CD4-positive, alpha-beta T cell treated with Interleukin-6 for 4 hours (primary cell): ENCODE results near the gene SLC25A45.

Experiments used
- DNase-seq: peaks from one replicate; pipeline ENCODE4 v3.0.0-alpha.2; 2020; ENCODE audit warnings: mixed read lengths

The SLC25A45 gene

DNA sequence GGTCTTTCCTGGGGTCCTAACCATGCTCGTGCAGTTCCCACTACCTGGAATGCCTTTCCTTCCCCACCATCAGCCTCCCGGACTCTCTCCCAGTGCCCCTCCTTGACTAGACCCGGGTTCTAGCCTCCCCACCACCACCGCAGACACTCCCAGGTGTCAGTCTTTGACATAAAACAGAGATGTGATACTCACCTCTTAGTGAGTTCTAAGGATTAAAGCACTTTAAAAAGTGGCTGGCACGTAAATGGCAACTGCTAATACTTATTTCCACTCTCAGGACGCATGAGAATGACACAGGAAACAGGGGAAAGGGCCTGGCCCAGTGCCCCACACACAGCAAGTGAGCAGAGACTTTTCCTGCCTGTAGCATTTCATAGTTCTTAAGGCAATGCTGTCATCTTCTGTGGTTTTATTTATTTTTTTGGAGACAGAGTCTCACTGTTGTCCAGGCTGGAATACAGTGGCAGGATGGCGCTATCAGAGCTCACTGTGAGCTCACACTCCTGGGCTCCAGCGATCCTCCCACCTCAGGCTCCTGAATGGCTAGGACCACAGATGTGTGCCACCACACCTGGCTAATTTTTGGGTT is 1.9 kb upstream of the SLC25A45 start:
- DNase-seq = peak; percentile 53

DNA sequence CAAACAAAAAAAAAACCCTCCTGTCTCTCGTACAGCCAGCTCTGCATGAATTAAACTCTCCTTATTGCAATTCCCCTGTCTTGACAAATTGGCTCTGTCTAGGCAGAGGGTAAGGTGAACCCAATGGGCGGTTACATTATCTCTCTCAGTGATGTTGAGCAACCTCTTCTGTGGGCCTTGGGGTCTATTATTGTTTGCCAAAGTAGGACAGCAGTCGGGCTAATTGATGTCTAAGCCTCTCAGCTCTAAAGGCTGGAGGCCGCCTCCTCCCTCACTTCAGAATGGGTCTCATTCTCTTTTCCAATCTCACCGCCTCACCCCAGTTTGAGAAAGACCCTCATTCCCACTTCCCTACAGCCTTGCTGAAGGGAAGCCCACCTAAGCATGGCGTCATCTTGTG is 1.3 kb upstream of the SLC25A45 start:
- no peak for DNase-seq

DNA sequence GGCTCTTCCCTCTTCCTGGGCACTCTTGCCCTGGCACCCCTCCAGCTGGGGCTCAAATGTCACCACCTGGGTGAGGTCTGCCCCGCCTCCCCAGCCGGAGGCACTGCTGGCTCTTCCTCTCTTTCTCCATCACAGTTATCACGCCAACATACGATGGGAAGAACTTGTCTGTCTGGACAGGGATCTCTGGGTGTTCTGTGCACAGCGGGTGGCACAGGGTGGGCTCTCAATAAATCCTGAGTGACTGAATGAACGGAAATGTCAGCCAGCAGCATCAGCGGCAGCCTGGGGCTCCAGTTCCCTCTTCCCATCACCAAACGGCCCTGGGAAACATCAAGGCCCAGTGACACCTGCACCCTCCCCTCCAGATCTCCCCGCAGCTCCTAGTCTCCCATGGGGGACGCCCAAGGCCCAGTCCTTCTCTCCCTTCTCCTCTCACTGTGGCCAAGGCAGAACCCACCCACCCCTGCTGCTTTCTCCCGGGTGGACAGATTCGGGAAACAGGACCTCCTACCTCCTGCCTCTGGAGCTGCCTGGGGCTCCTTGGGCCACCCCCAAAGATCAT is 440 bp upstream of the SLC25A45 start:
- no peak for DNase-seq

DNA sequence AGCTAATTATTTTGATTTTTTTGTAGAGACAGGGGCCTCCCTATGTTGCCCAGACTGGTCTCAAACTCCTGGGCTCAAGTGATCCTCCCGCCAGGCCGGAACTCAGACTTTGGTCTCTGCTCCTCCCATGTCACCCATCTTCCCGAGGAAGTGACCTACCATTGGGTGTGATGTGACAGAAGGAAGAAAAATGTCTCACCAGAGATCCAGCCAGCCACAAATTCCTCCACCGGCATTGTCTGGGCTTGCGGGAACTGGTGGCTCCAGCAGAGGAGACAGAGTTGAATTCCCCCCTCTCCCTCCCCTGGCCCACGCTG is 772 bp downstream of the SLC25A45 start:
- DNase-seq = no peak

DNA sequence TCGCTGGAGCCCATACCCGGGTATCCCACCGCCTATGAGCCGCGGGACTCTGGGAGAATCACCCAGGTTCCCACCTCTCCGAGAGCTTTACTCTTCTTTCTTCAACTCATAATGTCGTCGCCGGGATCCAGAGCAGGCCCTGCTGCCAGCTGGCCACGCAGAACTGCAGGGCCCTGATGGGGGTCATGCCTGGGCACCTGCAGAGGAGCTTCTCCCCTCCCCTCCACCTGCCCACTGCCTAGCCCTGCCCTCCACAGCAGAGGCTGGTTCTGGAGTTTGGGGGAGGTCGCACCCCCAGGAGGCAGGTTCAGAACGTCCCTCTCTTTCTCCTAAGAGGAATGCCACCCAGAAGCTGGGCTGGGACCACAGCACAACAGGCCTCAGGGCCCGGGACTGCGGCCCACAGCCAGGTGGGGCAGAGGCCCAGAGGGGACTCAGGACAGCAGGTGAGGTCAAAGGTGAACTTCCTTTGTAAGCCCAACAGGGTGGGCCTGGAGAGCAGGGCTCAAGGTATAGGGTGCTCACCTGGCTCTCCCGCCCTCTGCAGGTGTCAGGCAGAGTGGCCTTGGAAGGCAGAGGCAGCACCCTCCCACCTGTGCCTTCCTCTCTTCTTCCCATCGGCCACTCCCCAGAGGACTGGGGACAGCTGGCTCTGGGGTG is 1.9 kb downstream of the SLC25A45 start:
- DNase-seq = no peak

DNA sequence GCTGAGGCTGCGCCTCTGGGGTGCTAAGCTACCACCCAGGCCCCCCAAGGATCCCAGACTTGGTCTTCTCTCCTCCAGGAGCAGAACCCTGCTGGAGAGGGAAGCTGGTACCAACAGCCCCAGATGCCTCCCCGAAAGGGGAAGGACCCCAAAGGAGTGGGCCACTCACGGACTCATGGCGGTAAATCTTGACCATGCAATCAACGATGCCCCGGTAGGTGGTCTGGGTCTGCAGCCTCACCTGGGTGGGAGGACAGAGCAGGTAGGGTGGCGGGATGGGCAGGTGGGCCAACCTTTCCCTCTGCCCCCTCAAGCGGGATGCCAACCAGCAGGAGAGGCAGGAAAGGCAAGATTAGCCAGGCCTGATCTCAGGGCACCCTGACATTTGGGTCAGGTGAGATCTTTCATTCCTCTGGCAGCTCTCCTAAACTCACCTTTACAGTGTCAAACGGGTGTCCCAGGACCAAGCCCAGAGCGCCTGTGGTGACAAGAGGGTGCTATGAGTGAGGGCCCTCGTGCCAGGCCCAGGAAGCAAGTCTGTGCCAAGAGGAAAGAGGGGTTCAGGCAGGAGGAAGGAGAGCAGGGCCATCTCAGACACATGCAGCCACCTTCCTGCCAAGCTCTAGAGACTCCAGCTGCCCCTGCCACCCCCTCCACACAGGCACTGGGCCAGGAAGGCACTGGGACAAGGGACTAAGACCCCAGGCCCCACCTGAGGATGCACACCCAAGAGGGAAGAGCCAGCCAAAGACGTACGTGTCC is 2.6 kb downstream of the SLC25A45 start:
- DNase-seq = no peak

DNA sequence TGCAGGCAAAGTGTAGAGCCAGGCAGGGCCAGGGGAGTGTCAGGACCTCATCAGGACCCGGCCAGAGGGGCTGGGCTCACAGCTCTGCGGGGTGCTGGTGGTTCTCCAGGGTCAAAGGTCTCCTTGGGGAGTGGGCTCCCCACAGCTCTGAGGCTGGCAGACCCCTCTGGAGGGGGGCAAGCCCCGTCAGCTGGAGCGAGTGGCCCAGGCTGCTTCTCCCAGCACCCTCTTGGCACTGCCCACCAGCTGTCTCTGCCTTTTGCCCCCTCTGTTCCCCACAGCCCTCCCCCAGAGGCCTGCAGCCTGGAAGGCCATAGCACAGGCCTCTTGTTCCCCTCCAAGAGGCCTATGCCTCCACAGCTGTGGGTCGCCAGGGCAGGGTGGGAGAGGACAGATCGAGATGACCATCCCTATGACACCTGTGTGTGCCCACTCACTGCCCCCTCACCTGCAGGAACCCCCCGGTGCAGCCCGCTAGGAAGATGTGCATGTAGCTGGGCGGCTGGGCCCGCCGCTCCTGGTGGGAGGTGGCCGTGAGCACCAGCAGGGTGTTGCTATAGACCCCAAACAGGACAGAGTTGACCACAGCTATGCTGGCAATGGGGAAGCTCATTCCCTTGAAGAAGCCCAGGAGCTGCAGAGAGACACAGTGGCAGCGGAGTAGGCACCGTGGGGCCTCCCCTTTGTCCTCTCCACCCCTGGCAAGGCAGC is 3.4 kb downstream of the SLC25A45 start:
- DNase-seq = no peak

DNA sequence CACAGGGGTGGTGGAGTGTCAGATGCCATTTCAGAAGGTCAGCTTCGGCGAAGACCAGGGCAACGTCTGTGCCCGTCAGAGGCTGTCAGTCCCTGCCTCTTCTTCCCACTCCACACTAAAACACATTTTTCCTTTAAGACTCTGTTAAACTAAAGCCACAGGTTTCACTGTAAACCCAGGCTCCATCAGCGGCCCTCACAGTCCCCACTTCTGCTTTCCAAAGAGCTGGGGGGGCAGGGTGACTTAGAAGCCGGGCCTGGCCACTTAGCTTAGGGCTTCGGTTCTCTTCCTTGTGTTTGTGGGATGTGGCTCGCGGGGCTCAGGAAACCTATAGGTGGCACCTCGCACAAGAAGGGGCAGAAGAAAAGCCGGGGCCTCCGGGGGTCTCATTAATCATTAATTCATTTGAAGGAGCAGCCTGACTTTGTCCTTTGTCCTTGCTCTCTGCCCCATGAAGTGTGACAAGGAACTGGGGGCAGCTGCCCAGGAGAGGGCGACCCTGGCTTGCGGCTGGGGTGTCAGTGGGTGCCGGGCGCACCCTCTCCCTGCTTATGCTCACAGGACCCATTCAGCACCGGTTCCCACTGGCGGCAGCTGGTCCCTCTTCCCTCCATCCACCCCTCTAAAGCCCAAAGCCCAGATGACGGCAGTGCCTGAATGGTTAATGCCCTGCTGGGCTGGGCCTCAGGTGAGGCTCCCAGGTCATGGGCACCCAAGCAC is 4.1 kb downstream of the SLC25A45 start:
- peak; percentile 38 for DNase-seq

DNA sequence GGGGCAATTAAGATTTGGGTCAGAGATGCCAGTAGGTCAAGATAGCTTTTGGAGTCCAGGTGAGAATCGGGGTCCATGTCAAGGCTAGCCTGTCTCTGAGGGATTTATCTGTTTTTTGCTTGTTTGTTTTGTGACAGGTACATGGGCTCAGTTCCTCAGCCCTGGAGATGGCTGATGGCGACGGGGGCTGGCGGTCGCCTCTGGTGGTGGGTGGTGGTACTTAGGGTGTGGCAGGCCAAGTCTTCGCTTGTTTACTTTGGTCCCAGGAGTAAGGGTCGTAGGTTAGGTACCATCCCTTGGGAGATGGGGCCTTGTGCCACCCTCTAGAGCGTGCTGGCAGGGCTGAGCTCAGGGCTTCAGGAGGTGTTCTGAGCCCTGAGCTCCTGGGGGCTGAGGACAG is 4.7 kb downstream of the SLC25A45 start:
- DNase-seq = no peak

DNA sequence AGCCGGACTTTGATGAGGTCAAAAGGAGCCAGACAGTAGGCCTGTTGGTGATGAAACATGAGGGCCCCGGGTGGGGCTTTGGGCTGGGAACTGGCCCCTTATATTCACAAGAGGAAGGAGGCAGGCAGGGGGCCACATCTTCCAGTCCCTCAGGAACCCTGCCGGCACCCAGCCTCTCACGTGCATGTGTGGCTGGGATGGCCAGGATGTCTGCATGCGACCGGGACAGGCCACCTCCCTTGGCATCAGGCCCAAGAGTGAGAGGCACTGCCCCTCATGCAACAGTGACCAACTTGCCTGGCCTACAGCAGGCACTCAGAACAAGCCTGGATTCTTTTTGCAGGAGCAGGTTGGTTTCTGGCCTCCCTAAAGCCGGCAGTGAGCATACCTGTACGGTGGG is 5.4 kb downstream of the SLC25A45 start:
- DNase-seq = no peak

DNA sequence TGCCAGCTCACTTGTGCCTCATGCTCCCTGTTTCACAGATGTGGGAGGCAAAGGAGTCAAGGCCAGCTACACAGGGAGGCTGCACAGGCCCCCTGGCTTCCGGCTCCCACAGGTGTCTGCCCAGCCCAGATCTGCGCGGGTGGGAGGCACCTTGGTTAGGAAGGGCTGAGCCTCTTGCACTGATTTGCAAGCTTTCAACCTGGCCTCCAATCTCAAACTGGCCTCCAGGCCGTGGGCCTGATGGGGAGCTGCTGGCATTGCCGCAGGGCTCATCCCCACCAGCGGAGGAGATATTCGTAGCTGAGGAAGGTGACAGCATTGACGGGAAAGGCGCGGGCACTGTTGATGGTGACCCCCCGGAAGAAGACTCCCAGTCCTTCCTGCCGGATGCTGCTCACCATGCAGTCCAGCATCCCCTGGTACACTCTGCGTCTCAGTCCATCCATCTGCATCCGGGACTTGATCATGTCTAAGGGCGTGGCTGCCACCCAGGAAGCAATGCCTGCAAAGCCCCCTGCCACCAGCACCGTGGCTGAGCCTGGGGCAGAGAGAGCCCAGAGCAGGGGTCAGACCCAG is 6.2 kb downstream of the SLC25A45 start:
- no peak for DNase-seq

DNA sequence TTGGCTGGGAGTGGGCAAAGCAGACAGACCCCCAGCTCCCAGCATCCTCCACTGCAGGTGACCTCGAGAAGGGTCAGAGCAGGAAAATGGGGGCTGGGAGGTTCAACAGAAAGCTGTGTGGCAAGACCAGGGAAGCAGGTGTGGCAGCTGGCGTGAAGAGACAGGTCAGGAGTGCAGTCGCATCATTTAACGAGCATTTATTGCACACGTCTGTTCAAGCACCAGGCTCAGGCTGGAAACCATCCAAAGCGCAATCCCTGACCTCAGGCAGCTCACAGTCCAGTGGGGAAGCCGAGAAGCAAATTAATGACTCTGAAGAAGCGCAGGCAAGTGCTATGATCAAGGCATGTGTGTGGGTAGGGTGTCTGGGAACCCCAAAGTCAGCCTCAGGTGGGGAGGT is 7.4 kb downstream of the SLC25A45 start:
- no peak for DNase-seq

DNA sequence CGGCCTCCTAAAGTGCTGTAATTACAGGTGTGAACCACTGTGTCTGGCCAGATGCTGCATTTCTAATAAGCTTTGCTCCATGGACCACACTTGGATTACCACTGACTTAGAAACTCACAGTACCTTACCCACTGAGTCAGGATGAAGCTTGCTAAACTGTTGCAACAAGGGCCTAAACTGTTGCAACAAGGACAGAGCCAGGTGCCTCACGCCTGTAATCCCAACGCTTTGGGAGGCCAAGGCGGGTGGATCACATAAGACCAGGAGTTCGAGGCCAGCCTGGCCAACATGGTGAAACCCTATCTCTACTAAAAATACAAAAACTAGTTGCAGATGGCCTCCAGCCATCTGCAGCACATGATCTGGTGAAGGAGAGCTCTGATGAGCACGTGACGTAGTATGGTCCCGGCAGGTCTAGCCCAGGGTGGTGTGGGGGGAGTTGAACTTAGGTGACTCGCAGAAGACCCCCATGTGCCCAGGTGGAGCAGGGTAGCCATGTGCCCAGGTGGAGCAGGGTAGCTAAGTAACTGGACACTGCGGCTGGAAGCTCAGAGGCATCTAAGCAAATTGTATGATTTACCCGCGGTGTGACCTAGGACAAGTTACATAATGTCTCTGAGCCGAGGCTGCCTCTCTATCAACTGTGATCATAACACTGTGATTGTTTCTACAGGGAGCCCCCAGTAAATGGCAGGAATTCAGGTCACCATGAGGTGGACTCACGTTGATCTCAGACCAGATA is 8.4 kb downstream of the SLC25A45 start:
- DNase-seq = no peak

DNA sequence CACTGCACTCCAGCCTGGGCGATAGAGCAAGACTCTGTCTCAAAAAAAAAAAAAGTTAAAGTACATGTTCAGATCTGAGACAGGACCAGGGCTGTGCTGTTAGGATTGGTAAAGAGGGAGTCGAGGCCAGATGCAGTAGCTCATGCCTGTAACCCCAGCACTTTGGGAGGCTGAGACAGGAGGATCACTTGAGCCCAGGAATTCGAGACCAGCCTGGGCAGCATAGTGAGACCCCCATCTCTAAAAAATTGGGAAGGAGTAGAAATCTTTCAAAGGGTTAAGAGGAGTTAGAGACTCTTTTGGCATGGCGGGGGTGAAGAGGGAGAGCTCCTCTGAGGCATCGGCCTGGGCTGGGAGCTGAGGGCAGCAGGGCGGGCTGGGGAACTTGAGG is 11.8 kb downstream of the SLC25A45 start:
- no peak for DNase-seq

DNA sequence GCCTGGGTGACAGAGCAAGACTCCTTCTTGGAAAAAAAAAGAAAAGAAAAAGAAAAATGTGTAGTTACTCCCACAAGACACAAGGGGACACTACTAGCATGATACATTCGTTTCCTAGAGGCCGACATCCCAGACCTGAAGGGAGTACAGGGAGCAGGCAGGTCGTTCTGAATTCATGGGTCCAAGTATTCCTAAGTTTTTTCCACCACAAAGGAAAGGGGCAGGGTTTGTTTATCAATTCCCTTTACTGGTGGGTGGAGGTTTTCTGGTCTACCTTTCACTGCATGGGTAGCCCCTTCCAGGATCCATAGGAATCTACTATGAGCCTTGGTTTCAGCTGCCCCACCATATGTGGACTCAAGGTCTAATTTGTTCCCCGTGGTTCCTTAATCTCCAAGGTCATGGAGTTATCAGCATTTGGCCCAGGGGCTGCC is 16.1 kb downstream of the SLC25A45 start:
- peak; percentile 47 for DNase-seq

DNA sequence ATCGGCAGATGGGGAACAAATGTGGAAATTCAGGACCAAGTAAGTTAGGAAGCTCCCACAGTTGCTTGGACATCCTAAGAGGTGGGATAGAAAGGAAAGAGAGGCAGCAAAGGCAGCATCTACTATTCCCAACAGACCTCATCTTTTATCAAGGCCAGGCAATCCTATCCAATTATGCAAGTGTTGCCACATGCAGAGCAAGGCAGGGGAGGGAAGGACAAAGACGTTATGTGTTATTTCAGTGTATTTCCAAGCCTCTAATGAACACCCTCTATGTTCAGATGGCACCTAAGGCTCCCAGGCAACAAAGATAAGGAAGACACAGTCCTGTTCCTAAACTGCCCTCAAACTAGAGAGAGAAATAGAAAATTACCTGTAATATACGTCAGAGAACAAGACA is 18.7 kb downstream of the SLC25A45 start:
- no peak for DNase-seq

DNA sequence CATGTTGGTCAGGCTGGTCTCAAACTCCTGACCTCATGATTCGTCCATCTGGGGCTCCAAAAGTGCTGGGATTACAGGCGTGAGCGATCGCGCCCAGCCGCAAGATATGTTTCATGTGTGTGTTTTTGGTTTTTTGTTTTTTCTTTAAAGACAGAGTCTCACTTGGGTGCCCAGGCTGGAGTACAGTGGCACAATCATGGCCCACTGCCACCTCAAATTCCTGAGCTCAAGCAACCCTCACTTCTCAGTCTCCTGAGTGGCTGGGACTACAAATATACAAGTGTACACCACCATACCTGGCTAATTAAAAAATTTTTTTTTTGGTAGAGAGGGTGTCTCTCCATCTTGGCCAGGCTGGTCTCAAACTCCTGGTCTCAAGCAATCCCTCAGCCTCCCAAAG is 19.5 kb downstream of the SLC25A45 start:
- DNase-seq = no peak

DNA sequence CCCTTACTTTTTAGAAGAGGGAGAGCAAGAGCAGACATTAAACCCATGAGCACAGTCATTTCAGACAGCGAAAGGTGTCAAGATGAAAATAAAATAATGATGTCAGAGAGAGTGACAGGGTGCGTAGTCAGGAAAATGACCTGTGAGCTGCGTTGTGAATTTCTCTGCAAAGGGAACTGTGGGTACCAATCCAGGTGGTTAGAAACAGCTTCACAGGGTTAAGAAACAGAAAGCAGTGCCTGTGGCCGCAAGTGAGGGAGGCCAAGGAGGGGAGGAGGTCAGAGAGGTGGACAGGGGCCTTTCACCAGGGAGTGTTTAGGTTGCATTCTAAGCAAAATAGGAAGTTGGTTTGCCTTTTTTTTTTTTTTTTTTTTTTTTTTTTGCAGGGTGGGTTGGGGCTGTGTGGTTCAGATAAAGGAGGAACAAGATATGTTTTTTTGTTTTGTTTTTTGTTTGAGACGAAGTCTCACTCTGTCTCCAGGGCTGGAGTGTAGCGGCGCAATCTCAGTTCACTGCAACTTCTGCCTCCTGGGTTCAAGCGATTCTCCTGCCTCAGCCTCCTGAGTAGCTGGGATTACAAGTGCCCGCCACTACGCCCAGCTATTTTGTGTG is 20.0 kb downstream of the SLC25A45 start:
- DNase-seq = no peak

DNA sequence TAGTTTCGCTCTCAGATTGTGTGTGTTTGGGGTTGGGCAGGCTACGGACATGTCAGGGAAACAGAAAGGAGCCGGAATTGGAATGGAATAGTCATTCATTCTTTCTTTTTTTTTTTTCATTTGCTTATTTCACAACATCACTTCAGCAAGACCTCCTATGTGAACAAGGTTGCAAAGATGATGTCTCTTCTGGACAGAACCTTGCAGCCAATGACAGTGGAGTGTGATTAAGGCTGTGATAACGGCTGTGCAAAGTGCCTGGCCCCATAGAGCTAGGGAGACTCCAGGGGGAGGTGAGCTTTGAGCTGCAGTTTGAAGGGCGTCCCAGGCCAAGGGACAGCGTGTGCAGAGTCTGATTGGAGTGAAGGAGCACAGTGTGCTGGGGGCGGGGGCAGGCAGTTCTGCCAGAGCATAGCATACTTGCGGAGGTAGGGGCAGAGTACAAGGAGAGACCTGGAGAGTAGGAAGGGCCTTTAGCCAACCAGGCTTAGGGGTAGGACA is 24.5 kb downstream of the SLC25A45 start:
- no peak for DNase-seq

DNA sequence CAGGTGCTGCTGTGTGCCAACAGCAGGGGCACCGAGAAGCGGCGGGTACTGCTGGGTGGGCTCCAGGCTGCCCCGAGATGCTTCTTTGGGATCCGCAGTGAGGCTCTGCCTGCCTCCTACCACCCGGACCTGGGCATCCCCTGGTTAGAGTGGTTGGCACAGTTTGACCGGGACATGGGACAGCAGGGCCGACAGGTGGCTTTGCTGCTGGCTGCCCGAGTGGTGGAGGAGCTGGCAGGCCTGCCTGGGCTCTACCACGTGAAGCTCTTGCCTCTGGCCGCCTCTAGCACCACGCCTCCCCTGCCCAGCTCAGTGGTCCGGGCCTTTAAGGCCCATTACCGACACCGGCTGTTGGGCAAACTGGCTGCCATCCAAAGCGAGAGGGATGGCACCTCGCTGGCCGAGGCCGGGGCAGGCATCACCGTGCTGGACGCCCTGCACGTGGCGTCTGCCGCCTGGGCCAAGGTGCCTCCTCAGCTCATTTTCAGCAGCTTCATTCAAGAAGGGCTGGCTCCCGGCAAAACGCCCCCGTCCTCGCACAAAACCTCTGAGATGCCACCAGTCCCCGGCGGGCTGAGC is 26.0 kb downstream of the SLC25A45 start:
- no peak for DNase-seq
